Neural progenitor cell (in vitro differentiated cells): ENCODE data around the gene SPON1.

Experiments
- CTCF ChIP-seq: fragments of 200-600 bp; sonication (generic); IDR thresholded peaks from 2 replicates; pipeline ENCODE4 v1.5.1; 2017; ENCODE audit warnings: antibody characterized with exemption, mild to moderate bottlenecking
- EZH2 ChIP-seq: fragments of 200-600 bp; sonication (generic); IDR thresholded peaks from 2 replicates; pipeline ENCODE4 v1.6.1; 2017; ENCODE audit warnings: antibody characterized with exemption, mild to moderate bottlenecking, moderate library complexity
- EZH2phosphoT487 ChIP-seq: fragments of 200-600 bp; sonication (generic); IDR thresholded peaks from 2 replicates; pipeline ENCODE4 v1.6.1; 2017; ENCODE audit warnings: antibody characterized with exemption

- TF ChIP-seq CTCF (peak; percentile 23), EZH2 (peak; percentile 85), EZH2phosphoT487 (peak; percentile 88)
Measured at GRCh38 chr11:13963949-13964770, 1.6 kb downstream of the SPON1 start.
